GM23248 (cell line): Measurements from ENCODE around the gene NAPSA.

Source experiments
- EZH2 ChIP-seq: fragments of 200-600 bp; sonication (generic); IDR thresholded peaks from 2 replicates; pipeline ENCODE4 v1.6.1; 2018; ENCODE audit warnings: antibody characterized with exemption, mild to moderate bottlenecking; ENCODE audit not compliant: insufficient read depth, poor library complexity, severe bottlenecking
- EZH2phosphoT487 ChIP-seq: fragments of 200-600 bp; sonication (generic); IDR thresholded peaks from 2 replicates; pipeline ENCODE4 v1.6.1; 2018; ENCODE audit warnings: antibody characterized with exemption, moderate library complexity, mild to moderate bottlenecking, low read depth; ENCODE audit not compliant: insufficient read depth

- TF ChIP-seq EZH2 (no peak), EZH2phosphoT487 (no peak)
Observed at GRCh38 chr19:50376166-50377050, 11.0 kb upstream of the NAPSA start, which contains the start of gene NR1H2.
